NCI-H2029 treated with DMSO at 0.1 percent for 48 hours (cell line): ENCODE data around the gene CYSLTR2.
"Not testable (repeated sequence)": the region's sequence is repeated elsewhere in the genome, so short reads cannot be mapped to it uniquely, and the experiment has no call there.

Source experiments
- DNase-seq: peaks from one replicate; lab custom pipeline; 2025; lab: John Stamatoyannopoulos, UW

Gene CYSLTR2

DNA sequence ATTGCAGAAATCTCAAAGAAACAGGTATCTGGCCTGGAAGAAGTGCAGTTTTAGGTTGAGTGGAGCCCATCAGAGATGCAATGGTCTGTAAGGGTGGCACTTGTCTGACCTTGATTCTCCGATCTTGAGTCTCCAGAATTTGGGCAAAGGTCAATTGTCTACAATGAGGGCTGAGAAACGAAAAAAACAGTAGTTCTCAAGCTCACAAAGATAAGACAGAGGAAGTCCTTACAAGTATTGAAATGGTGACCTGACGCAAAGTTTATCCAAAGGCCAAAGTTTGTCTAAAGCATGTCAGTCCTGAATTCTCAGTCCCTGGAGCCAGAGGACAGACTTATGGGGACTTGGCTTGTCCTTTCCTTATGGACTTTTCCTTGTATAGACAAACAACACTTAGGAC lies 40.3 kb downstream of the CYSLTR2 start:
- no peak for DNase-seq

- DNase-seq = no peak
These were observed 42.0 kb downstream of the CYSLTR2 start for GRCh38 chr13:48695776-48696175.

GRCh38 chr13:48696676-48697075 lies 42.9 kb downstream of the CYSLTR2 start:
- not testable (repeated sequence) for DNase-seq

GRCh38 chr13:48707405-48707804 lies 53.7 kb downstream of the CYSLTR2 start:
- DNase-seq = no peak

- DNase-seq = no peak
These were observed 55.0 kb downstream of the CYSLTR2 start for GRCh38 chr13:48708764-48709163.

DNA sequence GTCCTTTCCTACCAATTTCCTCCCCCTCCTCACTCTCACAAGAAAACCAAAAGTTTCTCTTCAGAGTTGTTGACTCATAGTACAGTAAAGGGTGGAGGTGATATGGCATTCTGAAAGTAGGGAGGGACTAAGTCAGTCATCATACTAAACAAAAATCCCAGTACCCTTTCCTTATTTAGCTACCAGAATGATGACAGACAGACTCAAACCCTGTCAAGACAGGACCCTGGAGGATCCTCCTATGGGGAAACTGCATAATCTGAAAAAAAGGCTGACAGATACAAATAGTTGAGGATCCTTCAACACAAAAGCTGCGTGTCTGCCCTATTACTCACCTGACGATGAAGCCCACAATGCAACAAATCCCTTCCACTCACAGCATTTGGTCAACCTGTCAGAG lies 55.5 kb downstream of the CYSLTR2 start:
- no peak for DNase-seq

DNA sequence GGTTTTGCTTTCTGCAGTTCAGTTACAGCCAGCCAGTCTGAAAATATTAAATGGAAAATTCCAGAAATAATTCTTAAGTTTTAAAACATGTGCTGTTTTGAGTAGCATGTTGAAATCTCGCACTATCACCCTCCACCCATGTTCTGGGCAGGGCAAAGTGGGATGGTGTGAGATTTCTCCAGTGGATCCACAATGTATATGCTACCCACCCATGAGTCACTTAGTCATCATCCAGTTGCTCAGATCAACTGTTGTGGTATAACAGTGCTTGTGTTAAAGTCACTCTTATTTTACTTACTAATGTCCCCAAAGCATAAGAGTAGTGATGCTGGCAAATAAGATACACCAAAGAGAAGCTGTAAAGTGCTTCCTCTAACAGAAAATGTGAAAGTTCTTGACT lies 56.4 kb downstream of the CYSLTR2 start:
- DNase-seq = no peak

- no peak for DNase-seq
These were observed 58.4 kb downstream of the CYSLTR2 start for GRCh38 chr13:48712141-48712540.

- DNase-seq = no peak
These were observed 62.2 kb downstream of the CYSLTR2 start for GRCh38 chr13:48715977-48716376.

GRCh38 chr13:48720621-48721020 lies 66.9 kb downstream of the CYSLTR2 start:
- DNase-seq = no peak

DNA sequence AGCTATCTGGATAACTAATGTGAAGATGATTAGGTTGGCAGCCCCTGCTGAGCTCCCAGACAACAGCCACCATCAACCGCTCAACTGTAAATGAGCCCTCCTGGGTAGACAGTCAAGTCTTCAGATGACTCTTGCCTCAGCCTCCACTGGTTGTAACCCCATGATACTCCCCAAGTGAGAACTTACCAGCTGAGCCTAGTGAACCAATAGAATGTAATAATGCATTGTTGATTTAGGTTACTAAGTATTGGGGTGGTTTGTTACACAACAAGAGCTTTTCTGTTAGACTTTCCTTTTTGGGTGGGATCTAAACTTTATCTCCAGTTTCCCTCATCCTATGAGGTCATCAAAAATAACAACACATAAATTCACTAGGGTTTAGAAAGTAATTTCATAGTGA lies 69.4 kb downstream of the CYSLTR2 start:
- no peak for DNase-seq

DNA sequence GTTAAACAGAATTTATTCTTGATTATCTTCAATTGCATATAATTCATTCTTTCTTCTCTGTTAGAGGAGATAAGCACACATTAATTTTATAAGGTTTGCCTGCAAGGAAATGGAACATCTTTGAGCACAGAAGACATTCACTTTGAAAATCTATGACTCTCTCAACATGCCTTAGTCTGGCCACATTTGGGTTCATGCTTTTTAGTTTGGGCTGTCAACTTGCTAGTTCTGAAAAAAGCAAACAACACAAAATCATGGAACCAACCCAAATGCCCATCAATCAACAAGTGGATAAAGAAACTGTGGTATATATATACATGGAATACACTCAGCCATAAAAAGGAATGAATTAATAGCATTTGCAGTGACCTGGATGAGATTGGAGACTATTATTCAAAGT lies 71.5 kb downstream of the CYSLTR2 start:
- no peak for DNase-seq

- no peak for DNase-seq
These were observed 73.0 kb downstream of the CYSLTR2 start for GRCh38 chr13:48726711-48727110.

DNA sequence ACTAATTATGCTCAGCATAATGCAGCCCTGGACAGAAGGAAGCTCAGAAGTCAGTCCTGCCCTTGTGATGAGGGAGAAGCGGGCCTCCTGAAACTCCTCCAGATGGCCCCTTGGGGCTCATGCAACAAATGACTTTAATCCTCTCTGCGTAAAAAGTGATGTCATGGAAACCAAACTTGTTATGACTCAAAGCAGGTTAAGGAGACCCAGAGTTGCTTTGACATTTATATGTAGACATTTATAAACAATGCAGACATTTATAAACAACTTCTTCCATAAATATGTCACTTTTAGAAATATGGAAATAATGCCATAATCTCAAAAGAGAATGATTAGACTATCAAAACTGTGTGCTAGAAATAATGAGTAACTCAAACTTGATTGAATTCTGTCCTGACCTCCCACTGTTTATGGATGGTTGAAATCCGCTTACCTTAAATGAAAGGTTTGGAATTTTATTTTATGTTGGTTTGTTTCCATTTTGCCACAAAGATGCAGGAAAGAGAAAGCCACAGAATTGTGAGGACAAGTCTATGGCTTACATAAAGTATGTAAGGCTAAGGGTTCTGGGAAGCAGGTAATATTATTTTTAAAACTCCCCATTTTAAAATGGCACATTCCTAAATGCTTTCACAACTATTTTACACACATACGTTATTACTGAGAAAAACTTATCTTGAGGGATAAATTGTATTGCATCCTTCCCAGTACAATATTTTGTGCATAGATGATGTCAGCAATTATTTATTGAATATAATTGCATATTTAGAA lies 73.7 kb downstream of the CYSLTR2 start:
- no peak for DNase-seq

DNA sequence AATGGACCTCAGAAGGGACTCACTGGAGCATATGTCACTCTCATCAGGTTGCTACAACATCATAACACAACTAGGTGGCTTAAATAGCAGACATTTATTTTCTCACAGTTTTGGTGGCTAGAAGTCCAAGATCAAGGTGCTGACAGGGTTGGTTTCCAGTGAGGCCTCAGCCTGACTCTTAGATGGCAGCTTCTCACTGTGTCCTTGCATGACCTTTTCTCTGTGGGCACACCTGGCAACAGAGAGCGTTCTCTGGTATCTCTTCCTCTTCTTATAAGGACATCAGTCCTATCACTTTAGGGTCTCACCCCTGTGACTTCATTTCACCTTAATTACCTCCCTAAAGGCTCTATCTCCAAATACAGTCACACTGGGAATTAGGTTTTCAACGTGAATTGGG lies 74.5 kb downstream of the CYSLTR2 start:
- DNase-seq = no peak

- DNase-seq = no peak
These were observed 75.1 kb downstream of the CYSLTR2 start for GRCh38 chr13:48728876-48729275.

- DNase-seq = no peak
These were observed 76.1 kb downstream of the CYSLTR2 start for GRCh38 chr13:48729856-48730255.

- DNase-seq = no peak
These were observed 77.4 kb downstream of the CYSLTR2 start for GRCh38 chr13:48731001-48731658.

GRCh38 chr13:48731957-48732569 lies 78.3 kb downstream of the CYSLTR2 start:
- DNase-seq = no peak

DNA sequence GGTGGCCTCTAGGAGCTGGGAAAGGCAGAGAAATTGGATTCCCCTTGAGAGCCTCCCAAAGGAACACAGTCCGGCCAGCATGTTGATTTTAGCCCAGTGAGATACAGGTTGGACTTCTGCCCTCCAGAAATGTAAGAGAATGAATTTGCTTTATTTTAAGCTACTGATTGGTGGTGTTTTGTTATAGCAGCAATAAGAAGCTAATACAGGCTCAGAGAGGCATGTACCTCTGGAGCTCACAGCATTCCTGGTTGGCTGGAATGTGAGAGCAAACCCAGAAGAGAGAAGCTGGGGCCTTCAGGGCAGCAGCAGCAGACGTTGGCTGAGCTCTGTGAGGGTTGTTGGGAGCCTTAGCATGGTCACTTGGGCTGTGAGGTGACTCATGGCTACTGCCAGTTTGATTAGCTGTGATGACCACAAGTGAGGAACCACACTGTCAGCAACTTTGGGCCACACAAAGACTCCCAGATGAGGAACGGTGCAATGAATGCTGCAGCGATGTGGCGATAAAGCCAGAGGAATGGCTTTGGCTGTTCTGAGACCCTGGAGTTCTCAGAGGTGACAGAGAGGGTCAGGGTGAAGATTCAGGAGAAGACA lies 80.1 kb downstream of the CYSLTR2 start:
- DNase-seq = no peak

DNA sequence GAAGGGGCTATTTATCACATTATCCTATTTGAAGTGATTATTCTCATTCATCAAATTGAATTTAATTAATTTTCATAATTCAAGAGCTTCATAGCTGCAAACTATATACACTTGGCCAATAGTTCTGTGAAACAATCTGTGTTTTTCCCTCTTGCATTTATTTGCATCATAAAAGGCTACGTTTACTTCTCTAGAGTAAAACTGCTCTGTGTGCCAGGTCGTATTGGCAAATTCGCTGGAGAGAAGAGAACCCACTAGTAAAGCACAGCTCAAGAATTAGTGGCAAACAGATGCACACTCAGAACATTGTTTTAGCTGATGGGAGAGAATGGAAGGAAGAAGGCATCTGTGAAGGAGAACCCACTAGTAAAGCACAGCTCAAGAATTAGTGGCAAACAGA lies 81.8 kb downstream of the CYSLTR2 start:
- DNase-seq = no peak

GRCh38 chr13:48737689-48738088 lies 84.0 kb downstream of the CYSLTR2 start:
- no peak for DNase-seq

GRCh38 chr13:48738311-48738710 lies 84.6 kb downstream of the CYSLTR2 start:
- no peak for DNase-seq
